B cell (primary cell): ENCODE measurements around the gene ZNF784. TPM values are rescaled to one million over a fixed set of nuclear protein-coding genes. Genes with fewer than 3 reads are reported as not detected.
A peak's percentile ranks its signal among the peaks of the same experiment; 100 is the strongest.

Experiments used
- ATAC-seq: fragments of 200-7000 bp; cut with Tn5 transposase; one replicate; pipeline ENCODE4 v1.10.0; 2021; ENCODE audit warnings: low read depth, mild to moderate bottlenecking, moderate number of reproducible peaks, moderate library complexity
- CTCF ChIA-PET: fragments of 350-600 bp; sonication (Branson Sonifier 250); formaldehyde crosslinking; loops from one replicate; lab custom pipeline; 2021; ENCODE audit warnings: antibody characterized with exemption, inconsistent platforms; lab: Charles Lee
- POLR2A ChIA-PET: fragments of 350-600 bp; sonication (Branson Sonifier 250); formaldehyde crosslinking; loops from one replicate; lab custom pipeline; 2021; ENCODE audit warnings: antibody characterized with exemption; lab: Charles Lee
- DNase-seq: peaks from one replicate; pipeline ENCODE4 v3.0.0; 2013
- H2AFZ ChIP-seq: 2 replicates; pipeline ENCODE4 v1.6.1; 2012; ENCODE audit warnings: mild to moderate bottlenecking, low read depth, low read length; ENCODE audit not compliant: insufficient read depth, poor library complexity, severe bottlenecking
- H3K27ac ChIP-seq, 2 donors: 1 replicate in 1 of 2; 2 replicates in 1 of 2; pipeline ENCODE4 v1.5.1; 2012 to 2013; ENCODE audit warnings: low read length in 2 of 2, mild to moderate bottlenecking in 2 of 2, moderate library complexity in 1 of 2
- H3K27me3 ChIP-seq, 4 experiments: fragments of 200-600 bp in 1 of 4; sonication (generic) in 1 of 4; replicated peaks in 1 of 4; 1 replicate in 2 of 4; 2 replicates in 2 of 4; pipeline versions ENCODE4 v1.6.1 to v1.7.0; 2013 to 2016; ENCODE audit warnings: low read length in 3 of 4, mild to moderate bottlenecking in 2 of 4, mixed read lengths in 1 of 4, moderate library complexity in 1 of 4; ENCODE audit not compliant: insufficient read depth in 4 of 4, control insufficient read depth in 3 of 4; ENCODE audit errors: control extremely low read depth in 1 of 4
- H3K36me3 ChIP-seq, 2 experiments: replicated peaks in 1 of 2; 1 replicate in 1 of 2; 2 replicates in 1 of 2; pipeline versions ENCODE4 v1.6.1 to v1.7.1; 2013; ENCODE audit warnings: low read length in 1 of 2; ENCODE audit not compliant: insufficient read depth in 2 of 2, control insufficient read depth in 1 of 2; ENCODE audit errors: control extremely low read depth in 1 of 2, extremely low read depth in 1 of 2
- H3K4me1 ChIP-seq, 2 donors: fragments of 200-600 bp in 1 of 2; sonication (generic) in 1 of 2; 1 replicate in 1 of 2; 2 replicates in 1 of 2; pipeline versions ENCODE4 v1.5.1 to v1.6.1; 2013 to 2017; ENCODE audit warnings: low read length in 2 of 2; ENCODE audit not compliant: control insufficient read depth in 2 of 2, insufficient read depth in 2 of 2
- H3K4me2 ChIP-seq: replicated peaks from 2 replicates; pipeline ENCODE3; 2012; ENCODE audit warnings: mild to moderate bottlenecking, low read depth, low read length; ENCODE audit not compliant: poor library complexity, severe bottlenecking
- H3K4me3 ChIP-seq, 5 experiments: fragments of 200-600 bp in 1 of 5; sonication (generic) in 1 of 5; 1 replicate in 3 of 5; 2 replicates in 2 of 5; pipeline versions ENCODE4 v1.5.1 to v1.7.0; 2011 to 2016; ENCODE audit warnings: low read length in 4 of 5, mild to moderate bottlenecking in 4 of 5, low read depth in 2 of 5, control low read depth in 1 of 5, moderate library complexity in 1 of 5; ENCODE audit not compliant: insufficient read depth in 1 of 5; ENCODE audit errors: control extremely low read depth in 1 of 5, extremely low read depth in 1 of 5
- H3K79me2 ChIP-seq: fragments of 200-600 bp; sonication (generic); one replicate; pipeline ENCODE4 v1.6.0; 2016; ENCODE audit warnings: low read length; ENCODE audit not compliant: control insufficient read depth, insufficient read depth
- H3K9ac ChIP-seq: fragments of 200-600 bp; sonication (generic); 2 replicates; pipeline ENCODE4 v1.6.1; 2017; ENCODE audit warnings: mild to moderate bottlenecking, low read length, moderate library complexity
- H3K9me3 ChIP-seq, 3 donors: one replicate each; pipeline versions ENCODE4 v1.6.1 to v1.7.1; 2013; ENCODE audit warnings: low read length in 2 of 3; ENCODE audit not compliant: control insufficient read depth in 2 of 3, insufficient read depth in 1 of 3; ENCODE audit errors: control extremely low read depth in 1 of 3
- H4K20me1 ChIP-seq: 2 replicates; pipeline ENCODE4 v1.6.0; 2012; ENCODE audit warnings: mild to moderate bottlenecking, low read length; ENCODE audit not compliant: insufficient read depth, control insufficient read depth, poor library complexity, severe bottlenecking
- H3K27ac Mint-ChIP-seq: one replicate; pipeline ENCODE4 v1.8.0; 2021; ENCODE audit warnings: mixed read lengths
- H3K27me3 Mint-ChIP-seq: one replicate; pipeline ENCODE4 v1.8.0; 2021; ENCODE audit warnings: mixed read lengths
- H3K4me1 Mint-ChIP-seq: one replicate; pipeline ENCODE4 v1.8.0; 2021; ENCODE audit warnings: mixed read lengths
- H3K4me3 Mint-ChIP-seq: one replicate; pipeline ENCODE4 v1.8.0; 2021; ENCODE audit warnings: mixed read lengths
- H3K9me3 Mint-ChIP-seq: one replicate; pipeline ENCODE4 v1.8.0; 2022; ENCODE audit warnings: mixed read lengths; ENCODE audit not compliant: insufficient read depth
- EZH2 ChIP-seq: IDR thresholded peaks from 2 replicates; pipeline ENCODE4 v1.6.1; 2012; ENCODE audit warnings: borderline replicate concordance, low read depth, mild to moderate bottlenecking, moderate library complexity, low read length; ENCODE audit not compliant: insufficient read depth, poor library complexity, severe bottlenecking
- WGBS: methylation state at CpG from one replicate; pipeline ENCODE4 v1.1.5; 2013; ENCODE audit warnings: missing lambda C conversion rate; ENCODE audit not compliant: insufficient coverage; 5-methylcytosine and 5-hydroxymethylcytosine counted together
- intact Hi-C: fragments of 100-400 bp; cut with micrococcal nuclease; formaldehyde crosslinking; loops from one replicate; pipeline ENCODE4 v1.10.0; 2022
- polyA plus RNA-seq: library from polyadenylated mRNA; depleted of rRNA; stranded (reverse); fragments of >200 nt; gene quantifications from 2 replicates; pipeline ENCODE4 v1.2.3, GENCODE V29; 2012
- total RNA-seq, 2 donors: library from RNA; stranded (reverse); fragments of 120-200 nt in 1 of 2; gene quantifications; 1 replicate in 1 of 2; 2 replicates in 1 of 2; pipeline versions ENCODE4 v1.2.3 to v1.2.4, GENCODE V29; 2013 to 2022
- TF ChIP-seq, protein P1 (sequence below): fragments of 200-600 bp; IDR thresholded peaks from one replicate; pipeline ENCODE4 v1.8.0; 2022; ENCODE audit warnings: antibody characterized with exemption, mild to moderate bottlenecking

Gene ZNF784
- total and polyA plus RNA-seq, 2 donors (not counting 1 experiment from before 2014, with no cell fraction given) = 9.2 to 9.7 TPM

GRCh38 chr19:55611983-55612645, 12.3 kb downstream of the ZNF784 start:
- CTCF ChIA-PET = interaction anchor here (0.6 to 4.9 kb wide), 2 partner anchors 20 to 96 kb away, joined by 3 to 21 read pairs; no protein-coding TSS in a partner anchor
- no peak overlapping the region for H3K4me3 ChIP-seq
- ATAC-seq = peak; percentile 54
- peaks cover 40% of the 10 kb centered on the region for H4K20me1 ChIP-seq
- no peaks in the 10 kb centered on the region for H3K27me3 Mint-ChIP-seq
- WGBS = 46% methylated on average over 3 of the region's 3 CpGs
- no peaks in the 10 kb centered on the region for H3K9me3 ChIP-seq
- H3K4me3 Mint-ChIP-seq = no peak overlapping the region
- H3K9ac ChIP-seq = no peak overlapping the region
- peak overlapping the region; percentile 18 for H3K27ac Mint-ChIP-seq
- TF ChIP-seq EZH2 = no peak
- TF ChIP-seq, protein P1, sequence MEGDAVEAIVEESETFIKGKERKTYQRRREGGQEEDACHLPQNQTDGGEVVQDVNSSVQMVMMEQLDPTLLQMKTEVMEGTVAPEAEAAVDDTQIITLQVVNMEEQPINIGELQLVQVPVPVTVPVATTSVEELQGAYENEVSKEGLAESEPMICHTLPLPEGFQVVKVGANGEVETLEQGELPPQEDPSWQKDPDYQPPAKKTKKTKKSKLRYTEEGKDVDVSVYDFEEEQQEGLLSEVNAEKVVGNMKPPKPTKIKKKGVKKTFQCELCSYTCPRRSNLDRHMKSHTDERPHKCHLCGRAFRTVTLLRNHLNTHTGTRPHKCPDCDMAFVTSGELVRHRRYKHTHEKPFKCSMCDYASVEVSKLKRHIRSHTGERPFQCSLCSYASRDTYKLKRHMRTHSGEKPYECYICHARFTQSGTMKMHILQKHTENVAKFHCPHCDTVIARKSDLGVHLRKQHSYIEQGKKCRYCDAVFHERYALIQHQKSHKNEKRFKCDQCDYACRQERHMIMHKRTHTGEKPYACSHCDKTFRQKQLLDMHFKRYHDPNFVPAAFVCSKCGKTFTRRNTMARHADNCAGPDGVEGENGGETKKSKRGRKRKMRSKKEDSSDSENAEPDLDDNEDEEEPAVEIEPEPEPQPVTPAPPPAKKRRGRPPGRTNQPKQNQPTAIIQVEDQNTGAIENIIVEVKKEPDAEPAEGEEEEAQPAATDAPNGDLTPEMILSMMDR = no peak
- H3K4me1 Mint-ChIP-seq = peaks cover 48% of the 10 kb centered on the region
- peak; percentile 38 for DNase-seq
- H3K27me3 ChIP-seq = no peaks in the 10 kb centered on the region
- peaks cover 0 to 23% of the 10 kb centered on the region in 2 experiments for H3K36me3 ChIP-seq
- H3K27ac ChIP-seq = peak overlapping the region; percentile 58 to 70
- H2AFZ ChIP-seq = no peak overlapping the region
- peaks cover 14 to 18% of the 10 kb centered on the region in 2 donors for H3K4me1 ChIP-seq
- H3K4me2 ChIP-seq = peak overlapping the region; percentile 20
- H3K79me2 ChIP-seq = peaks cover 64% of the 10 kb centered on the region
- POLR2A ChIA-PET = interaction anchor here (1.0 kb wide), 1 partner anchor 13 kb away, joined by 3 read pairs; the partner anchor contains the start of gene FIZ1
- H3K9me3 Mint-ChIP-seq = no peaks in the 10 kb centered on the region
- intact Hi-C loops = no loop called here
